ENCODE results near the gene PIPOX.

DNA sequence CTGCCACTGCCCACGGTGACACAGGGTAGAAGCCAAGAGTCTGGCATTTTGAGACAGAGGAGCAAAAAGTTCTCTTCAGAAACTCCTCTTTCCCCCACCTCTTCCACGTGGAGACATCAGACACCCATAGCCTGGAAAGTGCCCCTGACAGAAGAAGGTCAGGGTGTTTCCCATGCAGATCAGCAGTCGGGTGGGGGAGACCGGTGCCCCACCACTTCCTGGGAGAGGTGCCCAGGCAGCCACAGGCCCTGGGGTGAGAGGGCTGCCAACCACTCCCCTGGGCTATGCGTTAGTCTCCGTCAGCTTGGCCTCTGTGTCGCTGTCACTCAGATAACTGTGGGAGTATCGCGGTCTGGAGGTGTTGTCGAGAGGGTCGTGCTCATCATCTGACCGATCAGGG, 31.5 kb downstream of the PIPOX start:
- TF ChIP-seq, protein P1, sequence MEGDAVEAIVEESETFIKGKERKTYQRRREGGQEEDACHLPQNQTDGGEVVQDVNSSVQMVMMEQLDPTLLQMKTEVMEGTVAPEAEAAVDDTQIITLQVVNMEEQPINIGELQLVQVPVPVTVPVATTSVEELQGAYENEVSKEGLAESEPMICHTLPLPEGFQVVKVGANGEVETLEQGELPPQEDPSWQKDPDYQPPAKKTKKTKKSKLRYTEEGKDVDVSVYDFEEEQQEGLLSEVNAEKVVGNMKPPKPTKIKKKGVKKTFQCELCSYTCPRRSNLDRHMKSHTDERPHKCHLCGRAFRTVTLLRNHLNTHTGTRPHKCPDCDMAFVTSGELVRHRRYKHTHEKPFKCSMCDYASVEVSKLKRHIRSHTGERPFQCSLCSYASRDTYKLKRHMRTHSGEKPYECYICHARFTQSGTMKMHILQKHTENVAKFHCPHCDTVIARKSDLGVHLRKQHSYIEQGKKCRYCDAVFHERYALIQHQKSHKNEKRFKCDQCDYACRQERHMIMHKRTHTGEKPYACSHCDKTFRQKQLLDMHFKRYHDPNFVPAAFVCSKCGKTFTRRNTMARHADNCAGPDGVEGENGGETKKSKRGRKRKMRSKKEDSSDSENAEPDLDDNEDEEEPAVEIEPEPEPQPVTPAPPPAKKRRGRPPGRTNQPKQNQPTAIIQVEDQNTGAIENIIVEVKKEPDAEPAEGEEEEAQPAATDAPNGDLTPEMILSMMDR (IDR thresholded peaks at IDR 0.05; ENCODE audit: low read depth, low read length, poor library complexity, severe bottlenecking): no peak
- TF ChIP-seq EZH2phosphoT487 (IDR thresholded peaks at IDR 0.05; ENCODE audit: borderline replicate concordance, low read length): no peak

Measured in DOHH2 (cell line).